K562 (cell line): ENCODE results near the gene RNF145. TPM values are rescaled to one million over a fixed set of nuclear protein-coding genes. Genes with fewer than 3 reads are reported as not detected.

Experiments used
- ATF3 ChIP-seq, 2 experiments: fragments of 450-650 bp in 1 of 2; sonication (generic) in 1 of 2; formaldehyde crosslinking in 1 of 2; IDR thresholded peaks in 1 of 2; conservative IDR thresholded peaks in 1 of 2; 2 replicates each; pipeline versions ENCODE4 v1.6.1 to v1.8.1; 2016 to 2023; ENCODE audit warnings: mild to moderate bottlenecking in 2 of 2, moderate library complexity in 2 of 2, inconsistent platforms in 1 of 2, missing genetic modification reagents in 1 of 2
- CBFA2T2 ChIP-seq: fragments of 450-650 bp; conservative IDR thresholded peaks from 2 replicates; pipeline ENCODE4 v1.6.1; 2017; ENCODE audit warnings: mild to moderate bottlenecking
- CEBPB ChIP-seq: fragments of 450-650 bp; IDR thresholded peaks from 2 replicates; pipeline ENCODE4 v1.6.1; 2016; ENCODE audit warnings: missing genetic modification characterization, missing compliant biosample characterization
- FOXK2 ChIP-seq, 2 experiments: fragments of 450-650 bp; IDR thresholded peaks in 1 of 2; conservative IDR thresholded peaks in 1 of 2; 2 replicates each; pipeline ENCODE4 v1.6.1; 2016; ENCODE audit warnings: low read depth in 2 of 2, mild to moderate bottlenecking in 1 of 2
- GTF2E2 ChIP-seq: fragments of 200-800 bp; sonication (Bioruptor generic); IDR thresholded peaks from 2 replicates; pipeline ENCODE4 v1.6.1; 2016; ENCODE audit warnings: missing genetic modification characterization, missing compliant biosample characterization
- NFATC3 ChIP-seq: fragments of 450-650 bp; IDR thresholded peaks from 2 replicates; pipeline ENCODE4 v1.6.1; 2017; ENCODE audit warnings: mild to moderate bottlenecking
- NFXL1 ChIP-seq: fragments of 450-650 bp; formaldehyde crosslinking; IDR thresholded peaks from 2 replicates; pipeline ENCODE4 v1.4.0; 2021; ENCODE audit warnings: mild to moderate bottlenecking
- SMAD2 ChIP-seq: fragments of 150-350 bp; IDR thresholded peaks from 2 replicates; pipeline ENCODE4 v1.6.1; 2014; ENCODE audit warnings: low read depth, mild to moderate bottlenecking, low read length
- TBP ChIP-seq: optimal IDR thresholded peaks from 2 replicates; pipeline ENCODE3; 2011; ENCODE audit warnings: low read depth, low read length, improper control_type of control experiment
- WHSC1 ChIP-seq: IDR thresholded peaks from one replicate; pipeline ENCODE4 v1.6.1; 2012; ENCODE audit warnings: low read length, control low read depth, inconsistent platforms
- ZNF551 ChIP-seq: fragments of 250-450 bp; sonication (Bioruptor Pico); IDR thresholded peaks from 2 replicates; pipeline ENCODE4 v1.5.0; 2021; ENCODE audit warnings: mild to moderate bottlenecking, moderate library complexity
- polyA plus RNA-seq, 8 experiments: library from polyadenylated mRNA; depleted of rRNA in 4 of 8; stranded (reverse) in 5 of 8; unstranded in 3 of 8; fragments of >200 nt; fragmentation: Nextera tagmentation in 2 of 8; fragmentation: Illumina TruSeq in 1 of 8; extraction: Ambion mirVana in 2 of 8; extraction: Trizol in 1 of 8; gene quantifications; 2 replicates each; pipeline versions ENCODE4 v1.2.1 to v1.2.3, GENCODE V29; 2011 to 2014; ENCODE audit warnings: inconsistent platforms in 1 of 8, missing spikeins in 1 of 8
- total RNA-seq, 7 experiments: library from RNA; depleted of rRNA in 6 of 7; stranded (reverse); fragments of >200 nt in 6 of 7; fragmentation: Illumina TruSeq in 2 of 7; extraction: Trizol in 2 of 7; gene quantifications; 2 replicates each; pipeline versions ENCODE4 v1.2.1 to v1.2.3, GENCODE V29; 2011 to 2021; ENCODE audit warnings: low replicate concordance in 1 of 7

RNF145 gene
- total and polyA plus RNA-seq, 9 of the 15 experiments (the other 6 are each of a cell fraction or from before 2014, with no cell fraction given): 13.6 to 40.7 (median 25.4) TPM

DNA sequence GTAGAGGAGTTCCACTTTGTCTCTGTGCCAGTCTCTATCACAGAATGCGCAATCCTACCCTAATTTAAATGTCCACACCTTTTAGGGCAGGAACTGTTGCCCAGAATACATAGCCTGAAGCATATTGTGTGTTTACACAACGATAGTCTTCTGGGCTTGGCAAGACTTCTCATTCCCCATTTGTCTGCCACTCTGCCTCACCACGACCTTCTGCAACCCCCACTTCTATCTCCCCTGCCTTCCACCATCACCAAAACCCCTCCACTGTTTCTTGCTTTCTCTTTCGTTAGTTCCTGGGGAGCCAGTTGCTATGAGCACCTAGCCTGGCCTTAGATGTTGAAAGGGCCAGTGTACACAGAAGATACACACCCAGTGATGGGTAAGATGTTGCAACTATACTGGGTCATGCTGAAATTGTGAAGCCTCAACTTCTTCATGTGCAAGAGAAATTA, 883 bp upstream of the RNF145 start (continued):
- TF ChIP-seq SMAD2 (no peak), NFXL1 (0 out of 2 replicates have a peak, but pooled peaks have one; percentile 13), ZNF551 (CRISPR knock-in tag) (no peak), TBP (no peak), ATF3 (IDR thresholded peaks at IDR 0.05) (peak; percentile 32; the same call in 1 of the 2 replicates), ATF3 (CRISPR knock-in tag; conservative IDR thresholded peaks at IDR 0.05) (no peak), CBFA2T2 (no peak), FOXK2 (conservative IDR thresholded peaks at IDR 0.05 in 1 of 2, IDR thresholded peaks at IDR 0.05 in 1 of 2; ENCODE audit: low read depth in 2 of 2) (0 out of 4 replicates have a peak, but pooled peaks of 1 of the 2 experiments have one; percentile 24), NFATC3 (0 out of 2 replicates have a peak, but pooled peaks have one; percentile 23), WHSC1 (no peak), GTF2E2 (tag) (no peak), CEBPB (peak; percentile 90)
- TF ChIP-seq, all 486 proteins: peak for 19
